GM18508 (cell line): Measurements from ENCODE around the gene DAB2IP.

Source experiments
- ATAC-seq: cut with Tn5 transposase; IDR thresholded peaks from one replicate; pipeline ENCODE4 v1.9.1; 2021; ENCODE audit warnings: moderate number of reproducible peaks; ENCODE audit not compliant: insufficient read depth, unreplicated experiment

The DAB2IP gene

DNA sequence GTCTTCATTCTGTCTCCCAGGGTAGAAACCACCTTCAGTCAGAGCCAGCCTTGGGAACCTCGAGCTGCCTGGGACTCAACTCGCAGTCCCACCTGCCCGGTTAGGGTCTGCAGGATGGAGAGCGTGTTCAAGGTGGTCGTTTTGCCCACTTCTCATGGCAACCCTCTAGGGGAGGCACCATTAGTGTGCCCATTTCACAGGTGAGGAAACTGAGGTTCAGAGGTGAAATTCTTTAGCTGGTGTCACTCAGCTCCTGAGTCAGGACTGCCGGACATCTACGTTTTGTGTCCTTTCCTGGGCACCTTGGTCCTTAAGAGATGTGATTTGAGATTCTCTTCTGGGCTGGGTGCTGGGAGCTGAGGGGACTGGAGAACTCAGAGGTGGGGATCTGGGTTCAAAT lies 30.0 kb downstream of the DAB2IP start:
- no peak for ATAC-seq

DNA sequence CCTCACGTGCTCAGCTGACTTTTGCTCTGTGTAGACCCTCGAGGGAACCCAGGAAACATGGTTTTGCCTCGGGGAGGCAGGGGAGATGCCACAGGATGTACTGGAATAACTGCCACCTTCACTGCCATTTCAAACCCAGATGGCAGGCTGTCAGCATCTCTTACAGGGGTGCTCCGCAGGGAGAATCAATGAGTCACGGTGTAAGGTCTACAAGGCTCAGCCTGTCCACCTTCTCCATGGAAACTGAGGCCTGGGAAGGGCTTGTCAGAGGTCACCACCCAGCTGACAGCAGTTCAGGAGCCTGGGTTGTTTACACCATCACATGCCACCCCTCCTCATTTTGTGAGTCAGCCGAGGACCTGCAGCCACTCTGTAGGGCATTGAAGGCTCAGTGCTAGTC lies 30.8 kb downstream of the DAB2IP start:
- no peak for ATAC-seq

DNA sequence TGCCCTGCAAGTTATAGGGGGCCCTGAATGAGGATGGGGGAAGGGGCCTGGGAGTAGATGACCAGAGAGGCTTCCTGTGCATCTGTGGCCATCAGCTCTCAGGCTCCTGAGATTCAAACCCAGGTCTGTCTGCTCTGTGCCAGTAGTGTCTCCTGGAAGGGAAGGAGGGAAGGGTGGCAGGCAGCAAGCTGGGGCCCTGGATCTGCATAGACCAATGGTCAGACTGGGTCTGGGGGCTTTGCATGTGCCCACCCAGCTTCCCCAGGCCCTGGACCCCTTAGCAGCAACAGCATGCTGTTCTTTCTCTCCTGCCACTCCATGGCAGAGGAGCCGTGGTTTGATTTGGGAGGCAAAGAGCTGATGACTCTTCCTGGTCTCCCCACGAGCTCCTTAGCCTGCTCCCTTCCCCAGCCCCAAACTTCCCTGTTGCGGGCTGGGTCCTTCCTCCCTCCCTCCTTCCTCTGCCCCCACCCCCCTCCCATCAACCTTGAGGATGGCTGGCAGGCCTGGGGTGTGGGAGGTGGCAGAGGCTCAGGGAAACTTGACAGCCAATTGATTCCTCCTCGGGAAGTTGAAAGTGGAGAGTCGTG lies 31.6 kb downstream of the DAB2IP start:
- no peak for ATAC-seq

DNA sequence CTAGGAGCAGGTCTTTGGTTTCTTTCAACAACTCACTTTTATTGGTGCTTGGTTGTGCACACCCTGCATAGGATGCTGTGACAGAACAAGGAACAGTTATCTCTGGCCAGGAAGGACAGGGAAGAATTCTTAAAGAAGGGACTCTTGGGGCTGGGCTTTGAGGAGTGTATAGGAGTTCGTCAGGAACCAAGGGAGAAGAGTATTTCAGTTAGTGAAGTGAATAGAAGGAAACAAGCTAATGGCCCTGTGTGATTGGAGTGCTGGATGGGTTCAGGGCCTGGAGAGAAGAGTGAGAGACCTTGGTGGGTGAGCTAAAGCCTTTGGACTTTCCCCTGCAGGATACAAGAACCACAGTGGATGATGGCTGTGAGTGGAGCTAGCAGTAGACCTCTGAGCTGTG lies 32.2 kb downstream of the DAB2IP start:
- no peak for ATAC-seq

- ATAC-seq: no peak
Measured at GRCh38 chr9:121684381-121685145, 33.1 kb downstream of the DAB2IP start.

DNA sequence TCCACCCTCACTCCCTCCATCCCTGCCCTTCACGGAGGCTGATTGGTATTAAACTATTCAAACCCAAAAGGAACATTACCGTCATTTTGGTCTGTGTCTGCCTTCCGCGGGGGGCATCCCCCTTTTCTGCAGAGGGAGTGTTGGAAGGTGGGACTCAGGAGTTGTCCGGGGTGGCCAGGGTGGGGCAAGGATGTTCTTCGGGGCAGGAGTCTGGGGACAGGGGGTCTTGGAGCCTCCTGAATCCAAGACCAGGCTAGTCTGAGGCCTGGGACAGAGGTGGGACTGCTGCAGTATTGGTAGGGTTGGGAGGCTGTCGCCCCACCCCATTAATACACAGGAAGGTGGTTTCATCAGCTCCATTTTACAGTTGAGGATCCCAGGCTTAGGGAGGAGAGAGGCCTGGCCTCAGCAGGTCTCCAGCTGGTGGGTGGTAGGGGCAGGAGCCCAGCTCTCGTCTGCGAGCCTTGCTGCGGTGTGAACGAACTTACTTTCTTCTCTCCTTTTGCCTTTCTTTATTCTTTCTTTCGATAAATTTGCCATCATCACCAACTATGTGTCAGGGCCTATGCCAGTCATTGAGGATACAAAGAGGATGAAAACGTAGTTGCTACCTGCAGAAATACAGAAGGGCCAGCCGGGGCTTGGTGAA lies 33.8 kb downstream of the DAB2IP start:
- no peak for ATAC-seq

DNA sequence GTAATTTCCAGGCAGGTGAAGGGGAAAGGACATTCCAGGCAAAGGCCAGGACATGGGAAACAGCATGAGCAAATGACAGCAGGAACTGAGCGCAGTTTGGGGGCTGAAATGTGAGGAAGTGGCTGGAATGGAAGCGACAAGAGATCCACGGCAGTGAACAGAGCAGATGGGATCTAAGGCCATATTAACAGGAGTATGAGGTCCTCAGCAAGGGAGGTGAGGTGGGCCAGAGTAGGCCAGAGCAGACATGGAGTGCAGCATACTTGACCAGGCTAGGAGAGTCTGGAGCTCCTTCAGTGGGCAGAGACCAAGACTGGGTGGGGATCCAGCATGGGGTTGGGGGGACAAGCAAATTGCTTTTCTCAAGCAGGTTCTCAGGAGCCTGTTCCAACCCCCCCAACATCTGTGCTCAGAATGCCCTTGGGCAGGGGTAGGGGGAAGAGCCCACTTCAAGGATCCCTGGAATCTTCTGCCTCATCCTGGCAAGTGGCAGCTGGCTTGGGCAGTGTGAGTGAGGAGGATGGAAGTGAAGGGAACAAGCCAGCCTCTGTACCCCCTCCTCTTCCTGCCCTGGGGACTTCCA lies 34.5 kb downstream of the DAB2IP start:
- no peak for ATAC-seq

GRCh38 chr9:121686930-121687541 lies 35.6 kb downstream of the DAB2IP start:
- no peak for ATAC-seq

GRCh38 chr9:121688146-121688680 lies 36.8 kb downstream of the DAB2IP start:
- ATAC-seq: no peak

DNA sequence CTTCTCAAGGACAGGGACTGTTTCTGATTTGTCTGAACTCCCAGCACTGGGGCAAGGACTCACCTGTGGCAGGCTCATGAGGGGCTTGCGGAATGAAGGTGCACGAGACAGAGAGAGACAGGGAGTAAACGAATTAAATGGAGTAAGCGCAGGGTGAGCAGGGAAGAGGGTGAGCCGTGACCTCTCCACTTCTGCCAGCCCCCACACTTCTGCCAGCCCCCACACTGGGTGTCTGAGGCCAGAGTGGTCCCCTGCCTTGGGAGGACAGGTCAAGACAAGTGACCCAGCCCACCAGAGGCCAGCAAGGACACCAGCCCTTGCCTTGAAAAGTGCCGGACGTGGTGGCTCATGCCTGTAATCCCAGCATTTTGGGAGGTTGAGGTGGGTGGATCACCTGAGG lies 37.2 kb downstream of the DAB2IP start:
- ATAC-seq: no peak

- no peak for ATAC-seq
Measured at GRCh38 chr9:121689461-121690157, 38.2 kb downstream of the DAB2IP start.

DNA sequence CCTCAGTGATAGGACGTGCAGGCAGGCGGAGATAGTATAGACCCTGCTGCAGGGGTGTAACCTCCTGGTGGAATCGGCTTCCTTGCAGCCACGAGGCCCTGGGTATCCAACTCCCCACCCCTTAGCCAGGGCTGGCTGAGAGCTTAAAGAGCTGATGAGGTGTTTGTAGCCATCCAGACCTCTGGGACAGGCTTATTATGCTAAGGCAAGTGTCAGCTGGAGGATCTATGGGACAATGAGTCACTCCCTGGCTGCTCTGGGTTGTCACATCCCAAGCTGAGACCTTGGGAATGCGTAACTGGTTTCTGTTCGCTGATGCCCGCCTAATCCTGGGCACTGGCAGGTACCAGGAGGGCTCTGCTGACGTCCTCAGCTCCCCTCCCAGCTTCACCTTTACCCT lies 38.9 kb downstream of the DAB2IP start:
- no peak for ATAC-seq

DNA sequence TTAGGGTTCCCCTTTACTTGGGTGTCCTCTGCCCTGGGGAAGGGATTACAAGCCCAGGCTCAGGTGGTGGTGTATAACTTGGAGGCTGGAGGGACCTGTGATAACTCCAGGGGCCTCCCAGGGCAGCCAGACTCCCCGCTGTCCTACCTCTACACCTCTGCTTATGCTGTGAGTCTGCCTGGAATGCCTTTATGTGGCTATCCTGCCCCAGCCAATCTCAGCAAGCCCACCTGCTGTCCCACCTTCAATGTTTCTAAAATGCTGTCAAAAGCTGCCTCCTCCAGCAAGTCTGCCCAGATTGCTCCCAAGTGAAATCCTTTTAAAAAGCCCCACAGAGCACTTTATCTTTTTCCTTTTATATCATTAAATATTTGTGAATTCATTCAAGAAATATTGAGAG lies 39.3 kb downstream of the DAB2IP start:
- ATAC-seq: no peak

GRCh38 chr9:121691890-121692289 lies 40.5 kb downstream of the DAB2IP start:
- no peak for ATAC-seq

GRCh38 chr9:121692606-121693387 lies 41.4 kb downstream of the DAB2IP start:
- no peak for ATAC-seq

GRCh38 chr9:121693388-121693670 lies 41.9 kb downstream of the DAB2IP start:
- no peak for ATAC-seq

DNA sequence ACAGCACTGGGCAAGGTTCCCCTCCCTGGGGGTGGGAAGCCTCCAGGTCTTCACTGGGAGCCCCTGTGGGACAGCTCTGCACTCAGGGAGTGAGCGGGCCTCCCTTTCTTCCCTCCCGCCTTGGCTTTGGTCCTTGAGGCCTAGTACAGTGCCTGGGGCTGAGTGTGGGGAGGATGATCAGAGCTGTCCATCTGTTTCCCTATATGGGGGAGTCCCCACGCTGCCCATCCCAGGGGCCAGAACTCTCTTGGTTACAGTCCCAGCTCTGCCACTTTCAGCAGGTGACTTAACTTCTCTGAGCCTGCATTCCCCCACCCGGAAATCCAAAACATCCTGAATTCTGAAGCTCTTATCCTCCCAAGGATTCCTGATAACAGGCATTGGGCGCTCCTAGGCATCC lies 42.6 kb downstream of the DAB2IP start:
- ATAC-seq: no peak

GRCh38 chr9:121694600-121694999 lies 43.2 kb downstream of the DAB2IP start:
- ATAC-seq: no peak

- no peak for ATAC-seq
Measured at GRCh38 chr9:121696930-121697329, 45.5 kb downstream of the DAB2IP start.
